NCI-H1417 (cell line): ENCODE data around the gene PCP2.

Experiments used
- DNase-seq, 3 experiments: peaks; one replicate each; lab custom pipeline; 2025; lab: John Stamatoyannopoulos, UW

The PCP2 gene

GRCh38 chr19:7596211-7596937 lies 37.1 kb downstream of the PCP2 start:
- peak in 2 of 3 experiments; percentile 39 to 42 for DNase-seq

DNA sequence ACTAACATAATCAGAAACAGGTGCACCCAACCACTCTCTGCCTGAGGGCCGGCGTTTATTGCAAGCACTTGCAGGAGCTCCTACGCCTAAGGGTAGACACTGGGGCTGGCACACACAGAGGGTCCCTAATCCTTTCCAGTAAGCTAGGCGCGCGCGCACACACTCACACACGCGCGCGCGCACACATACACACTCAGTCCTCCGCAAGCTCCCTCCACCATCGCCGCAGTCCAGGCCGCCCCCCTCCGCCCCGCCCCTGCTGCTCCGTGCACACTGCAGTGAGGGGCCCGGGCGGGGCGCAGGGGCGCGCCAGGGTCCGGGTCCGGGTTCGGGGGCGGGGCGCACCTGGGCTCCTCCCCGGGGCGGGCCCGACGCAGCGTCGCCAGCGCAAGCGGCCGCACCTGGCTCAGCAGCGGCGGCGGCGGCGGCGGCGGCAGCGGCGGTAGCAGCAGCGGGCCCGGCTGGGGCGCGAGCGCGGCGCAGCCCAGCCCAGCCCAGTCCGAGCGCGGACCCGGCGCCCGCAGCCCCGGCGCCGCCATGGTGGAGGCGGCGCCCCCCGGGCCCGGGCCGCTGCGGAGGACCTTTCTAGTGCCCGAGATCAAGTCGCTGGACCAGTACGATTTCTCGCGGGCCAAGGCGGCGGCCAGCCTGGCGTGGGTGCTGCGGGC lies 37.9 kb downstream of the PCP2 start, which contains the start of gene CAMSAP3:
Gene CAMSAP3, plus strand, starts transcription at position 398 of the 668 bp plus-strand sequence. Its CDS starts 140 bp downstream, at position 538.
- DNase-seq: peak; percentile 64 to 91 (median 90)

GRCh38 chr19:7590256-7590655 lies 43.3 kb downstream of the PCP2 start:
- DNase-seq: peak in 1 of 3 experiments; percentile 18

GRCh38 chr19:7589822-7590221 lies 43.7 kb downstream of the PCP2 start:
- no peak for DNase-seq

DNA sequence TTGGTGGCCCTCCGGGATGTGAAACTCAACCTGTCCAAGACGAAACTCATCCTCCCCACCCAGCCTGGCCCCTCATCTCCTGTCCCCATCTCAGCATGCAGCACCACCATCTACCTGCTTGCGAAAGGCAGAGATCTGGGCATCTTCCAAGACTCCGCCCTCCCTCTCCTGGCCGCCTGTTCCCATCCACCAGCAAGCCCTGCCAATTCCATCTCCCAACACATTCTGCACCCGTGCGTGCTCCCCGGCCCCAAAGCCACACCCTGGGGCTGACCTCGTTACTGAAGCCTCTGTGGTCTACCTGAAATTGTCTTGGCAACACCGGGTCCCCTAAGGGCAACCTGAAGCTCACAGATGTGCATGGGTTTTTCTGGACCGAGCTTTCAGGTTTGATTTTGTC lies 51.1 kb downstream of the PCP2 start:
- DNase-seq: no peak
